22Rv1 (cell line): Measurements from ENCODE around the gene CDH2.

Source experiments
- H3K27ac ChIP-seq: fragments of 450-650 bp; 2 replicates; pipeline ENCODE4 v1.5.1; 2017
- ZFX ChIP-seq: fragments of 450-650 bp; IDR thresholded peaks from 2 replicates; pipeline ENCODE4 v1.6.1; 2017; ENCODE audit warnings: antibody characterized with exemption, borderline replicate concordance
- TF ChIP-seq, protein P1 (sequence below): fragments of 450-650 bp; IDR thresholded peaks from 2 replicates; pipeline ENCODE4 v1.5.1; 2017; ENCODE audit warnings: mild to moderate bottlenecking

Gene CDH2

DNA sequence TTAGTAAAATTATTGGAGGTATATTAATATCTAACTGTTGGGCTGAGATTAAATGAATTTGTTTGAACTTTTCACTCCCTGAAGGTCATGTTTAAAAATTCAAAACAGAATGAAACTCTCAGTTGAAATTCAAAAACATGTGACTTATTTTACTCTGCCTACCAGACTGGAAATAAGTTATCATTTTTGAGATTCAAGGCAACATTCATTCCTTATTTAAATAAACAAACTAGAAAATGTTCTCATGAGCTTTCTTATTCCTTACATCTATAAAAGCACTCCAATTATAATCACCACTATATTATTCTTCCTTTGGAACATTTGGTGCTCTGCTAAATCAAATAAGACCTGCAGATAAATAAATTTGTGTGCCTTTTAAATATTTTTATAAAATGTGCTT is 217.8 kb downstream of the CDH2 start:
- no peak overlapping the region for H3K27ac ChIP-seq
- TF ChIP-seq, protein P1, sequence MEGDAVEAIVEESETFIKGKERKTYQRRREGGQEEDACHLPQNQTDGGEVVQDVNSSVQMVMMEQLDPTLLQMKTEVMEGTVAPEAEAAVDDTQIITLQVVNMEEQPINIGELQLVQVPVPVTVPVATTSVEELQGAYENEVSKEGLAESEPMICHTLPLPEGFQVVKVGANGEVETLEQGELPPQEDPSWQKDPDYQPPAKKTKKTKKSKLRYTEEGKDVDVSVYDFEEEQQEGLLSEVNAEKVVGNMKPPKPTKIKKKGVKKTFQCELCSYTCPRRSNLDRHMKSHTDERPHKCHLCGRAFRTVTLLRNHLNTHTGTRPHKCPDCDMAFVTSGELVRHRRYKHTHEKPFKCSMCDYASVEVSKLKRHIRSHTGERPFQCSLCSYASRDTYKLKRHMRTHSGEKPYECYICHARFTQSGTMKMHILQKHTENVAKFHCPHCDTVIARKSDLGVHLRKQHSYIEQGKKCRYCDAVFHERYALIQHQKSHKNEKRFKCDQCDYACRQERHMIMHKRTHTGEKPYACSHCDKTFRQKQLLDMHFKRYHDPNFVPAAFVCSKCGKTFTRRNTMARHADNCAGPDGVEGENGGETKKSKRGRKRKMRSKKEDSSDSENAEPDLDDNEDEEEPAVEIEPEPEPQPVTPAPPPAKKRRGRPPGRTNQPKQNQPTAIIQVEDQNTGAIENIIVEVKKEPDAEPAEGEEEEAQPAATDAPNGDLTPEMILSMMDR: no peak
- no peak for TF ChIP-seq ZFX

DNA sequence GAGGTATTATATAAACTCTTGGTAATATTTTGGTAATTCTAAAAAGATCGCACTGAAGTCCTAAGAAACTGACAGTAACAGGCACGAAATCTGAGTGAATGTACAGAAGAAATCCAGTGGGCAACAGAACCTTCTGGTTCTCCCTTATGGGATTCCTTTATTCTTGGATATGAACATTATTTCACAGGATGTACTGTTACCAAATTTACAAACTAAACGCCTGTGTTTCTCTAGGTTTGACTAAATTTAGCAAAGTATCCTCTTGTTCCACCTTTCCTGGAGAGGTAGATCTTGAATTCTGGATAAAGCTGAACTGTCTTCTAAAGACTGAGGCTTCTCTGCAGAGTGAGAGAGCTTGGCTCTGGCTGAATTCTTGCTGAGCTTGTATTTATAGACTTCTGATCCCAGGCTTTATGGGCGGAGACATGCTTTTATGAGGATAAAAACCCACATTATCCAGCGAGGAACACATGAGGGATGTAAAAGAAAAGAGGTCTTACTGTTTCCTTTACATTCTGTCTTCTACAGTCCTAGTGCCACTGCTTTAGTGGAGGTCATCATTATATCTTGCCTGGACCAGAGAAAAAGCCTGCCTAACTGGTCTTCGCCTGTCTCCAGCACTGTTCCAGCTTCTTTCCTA is 220.8 kb downstream of the CDH2 start:
- H3K27ac ChIP-seq: no peak overlapping the region
- TF ChIP-seq, protein P1: no peak
- no peak for TF ChIP-seq ZFX

DNA sequence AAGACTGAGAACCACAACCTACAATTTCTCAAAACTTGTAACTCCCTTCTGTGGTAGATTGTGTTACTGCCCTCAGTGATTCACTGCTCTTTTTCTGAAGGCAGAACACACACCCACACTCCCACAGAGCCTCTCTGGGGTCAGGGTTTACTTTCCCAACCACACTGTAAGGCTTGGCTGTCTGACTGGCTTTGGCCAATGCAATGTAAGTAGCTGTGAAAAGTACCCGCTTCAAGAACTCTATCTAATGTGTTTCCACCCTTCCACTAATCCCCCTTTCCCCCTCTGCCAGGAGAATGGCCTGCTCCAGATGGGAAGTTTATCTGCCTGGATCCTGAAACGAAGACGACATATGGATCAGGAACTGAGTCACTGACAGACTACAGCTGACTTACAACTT is 222.7 kb downstream of the CDH2 start:
- TF ChIP-seq ZFX: no peak
- TF ChIP-seq, protein P1: no peak
- H3K27ac ChIP-seq: no peak overlapping the region

DNA sequence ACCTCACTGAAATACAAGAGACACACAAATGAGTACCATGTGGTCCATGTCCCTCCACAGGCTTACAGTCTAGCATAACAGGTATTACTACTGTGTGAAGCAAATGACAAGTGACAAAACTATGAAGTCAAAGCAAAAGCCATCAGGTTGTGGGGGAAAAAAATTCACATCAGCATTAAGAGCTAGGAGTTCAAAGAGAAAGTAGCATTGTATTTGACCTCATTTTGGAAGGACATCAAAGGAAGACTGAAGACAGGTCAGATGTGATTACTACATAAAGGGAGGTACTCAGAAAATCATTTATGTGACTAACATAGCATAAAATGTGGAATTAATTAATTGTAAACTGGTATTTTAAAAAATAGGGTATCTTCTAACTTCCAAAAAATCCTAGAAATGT is 224.2 kb downstream of the CDH2 start:
- TF ChIP-seq, protein P1: no peak
- no peak for TF ChIP-seq ZFX
- no peak overlapping the region for H3K27ac ChIP-seq

DNA sequence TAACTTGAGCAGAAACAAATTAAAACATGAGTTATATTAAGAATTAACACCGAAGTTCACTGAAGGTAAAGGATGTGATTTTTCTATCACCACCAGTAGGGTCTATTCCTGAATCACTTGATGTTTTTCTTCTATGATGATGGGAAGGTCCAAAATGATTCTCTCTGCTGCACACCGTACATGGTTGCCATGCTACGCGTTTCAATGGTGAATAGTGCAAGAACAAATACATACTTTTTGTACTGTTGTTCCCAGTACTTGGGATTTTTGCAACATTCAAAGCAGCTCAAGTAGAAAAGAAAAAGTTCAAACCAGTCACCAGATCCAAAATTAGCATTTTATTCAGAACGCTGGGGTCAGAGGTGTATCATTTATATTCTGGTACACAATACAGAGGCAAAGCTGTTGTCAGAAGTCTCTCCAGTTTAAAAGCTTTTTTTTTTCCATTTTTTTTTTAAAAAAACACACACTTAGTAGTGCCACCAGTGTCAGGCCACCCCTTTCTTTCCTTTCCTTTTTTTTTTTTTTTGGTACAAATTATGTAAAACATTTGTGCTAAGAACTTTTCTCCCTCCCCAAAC is 226.2 kb downstream of the CDH2 start:
- no peak for TF ChIP-seq ZFX
- TF ChIP-seq, protein P1: no peak
- no peak overlapping the region for H3K27ac ChIP-seq

DNA sequence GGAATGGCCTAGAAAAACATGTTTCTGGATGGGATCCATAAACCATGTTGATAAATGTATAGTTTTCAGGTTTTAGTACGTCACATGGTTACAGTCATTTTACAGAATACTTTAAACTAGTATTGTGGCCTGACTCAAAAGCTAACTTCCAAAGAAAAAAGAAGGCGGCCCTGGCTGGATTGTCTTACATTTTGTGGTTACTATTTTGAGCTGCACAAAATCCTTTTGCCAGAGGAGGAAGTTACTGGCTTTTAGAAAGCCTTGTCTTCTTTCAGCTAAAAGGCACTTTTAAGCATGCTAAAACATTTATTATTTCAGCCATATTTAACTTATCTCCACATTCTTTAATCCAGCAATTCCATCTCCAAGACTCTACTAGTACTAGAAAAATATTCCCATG is 227.9 kb downstream of the CDH2 start:
- TF ChIP-seq ZFX: no peak
- TF ChIP-seq, protein P1: no peak

DNA sequence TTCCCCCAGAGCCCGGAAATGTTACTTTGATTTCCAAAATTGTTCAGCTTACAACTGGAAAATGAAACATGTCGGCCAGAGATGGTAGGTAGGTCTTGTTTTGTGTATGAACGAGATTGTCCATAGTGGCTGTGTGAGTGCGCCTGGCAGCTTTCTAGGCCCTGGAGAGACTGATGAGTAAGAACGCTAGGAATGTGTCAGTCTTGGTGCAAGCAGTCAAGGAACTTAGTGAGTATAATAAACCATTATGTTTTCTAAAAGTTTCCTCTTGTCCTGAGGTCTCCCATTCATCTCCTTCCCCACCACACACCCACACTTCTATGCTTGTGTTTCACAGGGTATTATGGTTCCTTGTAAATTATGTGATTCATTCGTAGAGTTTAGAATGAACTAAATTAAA is 234.2 kb downstream of the CDH2 start:
- TF ChIP-seq ZFX: no peak
- TF ChIP-seq, protein P1: no peak
- H3K27ac ChIP-seq: no peak overlapping the region

More for the DNA sequence above, 227.9 kb downstream of the CDH2 start:
- no peak overlapping the region for H3K27ac ChIP-seq
